HEK293T (cell line): Measurements from ENCODE around the gene TSPO2.

Experiments
- CTCF ChIA-PET: fragments of 350-600 bp; formaldehyde crosslinking; extraction: SDS; loops from one replicate; lab custom pipeline; 2021; ENCODE audit warnings: antibody characterized with exemption, inconsistent platforms; lab: Yijun Ruan, JAX
- POLR2A ChIA-PET: fragments of 350-600 bp; formaldehyde crosslinking; extraction: SDS; loops from one replicate; lab custom pipeline; 2020; ENCODE audit warnings: antibody characterized with exemption, inconsistent platforms; lab: Yijun Ruan, JAX
- DNase-seq: peaks from one replicate; pipeline ENCODE4 v3.0.0; 2012; ENCODE audit warnings: mixed read lengths; ENCODE audit errors: extremely low spot score
- ARNT ChIP-seq: fragments of 450-650 bp; IDR thresholded peaks from 2 replicates; pipeline ENCODE4 v1.6.1; 2017; ENCODE audit warnings: mild to moderate bottlenecking
- BHLHE40 ChIP-seq: fragments of 450-650 bp; IDR thresholded peaks from 2 replicates; pipeline ENCODE4 v1.6.1; 2016; ENCODE audit warnings: mild to moderate bottlenecking, moderate library complexity, borderline replicate concordance
- CTBP1 ChIP-seq: fragments of 450-650 bp; IDR thresholded peaks from 2 replicates; pipeline ENCODE4 v1.6.1; 2016; ENCODE audit warnings: borderline replicate concordance
- ELF4 ChIP-seq: fragments of 450-650 bp; IDR thresholded peaks from 2 replicates; pipeline ENCODE4 v1.6.1; 2017; ENCODE audit warnings: antibody characterized with exemption
- FOXA1 ChIP-seq: fragments of 450-650 bp; IDR thresholded peaks from 2 replicates; pipeline ENCODE4 v1.6.1; 2016; ENCODE audit warnings: mild to moderate bottlenecking
- FOXK2 ChIP-seq: fragments of 450-650 bp; IDR thresholded peaks from 2 replicates; pipeline ENCODE4 v1.6.1; 2016; ENCODE audit warnings: mild to moderate bottlenecking
- FOXM1 ChIP-seq: fragments of 450-650 bp; IDR thresholded peaks from 2 replicates; pipeline ENCODE4 v1.6.1; 2017; ENCODE audit warnings: mild to moderate bottlenecking, borderline replicate concordance
- HDGF ChIP-seq: fragments of 450-650 bp; IDR thresholded peaks from 2 replicates; pipeline ENCODE4 v1.6.1; 2017; ENCODE audit warnings: antibody characterized with exemption, borderline replicate concordance
- L3MBTL2 ChIP-seq: fragments of 450-650 bp; conservative IDR thresholded peaks from 2 replicates; pipeline ENCODE4 v1.6.1; 2016; ENCODE audit warnings: mild to moderate bottlenecking
- LEF1 ChIP-seq: fragments of 450-650 bp; IDR thresholded peaks from 2 replicates; pipeline ENCODE4 v1.6.1; 2017; ENCODE audit warnings: mild to moderate bottlenecking, borderline replicate concordance
- NFRKB ChIP-seq: fragments of 450-650 bp; IDR thresholded peaks from 2 replicates; pipeline ENCODE4 v1.6.1; 2016; ENCODE audit warnings: mild to moderate bottlenecking, moderate library complexity
- PKNOX1 ChIP-seq: fragments of 450-650 bp; IDR thresholded peaks from 2 replicates; pipeline ENCODE4 v1.6.1; 2016
- SP1 ChIP-seq: fragments of 450-650 bp; IDR thresholded peaks from 2 replicates; pipeline ENCODE4 v1.6.1; 2017
- SUZ12 ChIP-seq: fragments of 450-650 bp; IDR thresholded peaks from 2 replicates; pipeline ENCODE4 v1.6.1; 2016; ENCODE audit warnings: mild to moderate bottlenecking
- TARDBP ChIP-seq: fragments of 450-650 bp; IDR thresholded peaks from 2 replicates; pipeline ENCODE4 v1.6.1; 2016
- ZNF384 ChIP-seq: fragments of 450-650 bp; IDR thresholded peaks from 2 replicates; pipeline ENCODE4 v1.6.1; 2016

Gene TSPO2

GRCh38 chr6:41039060-41039998, 2.9 kb upstream of the TSPO2 start, which contains the start of gene UNC5CL:
Gene UNC5CL, minus strand, starts transcription at chr6:41039221. Its CDS starts 4,147 bp downstream, at chr6:41035074.
- TF ChIP-seq ZNF384: no peak
- TF ChIP-seq FOXK2: no peak
- CTCF ChIA-PET: interaction anchor here (0.5 to 1.6 kb wide), 5 partner anchors 10 to 134 kb away, joined by 3 to 11 read pairs (median 3); no protein-coding TSS in a partner anchor
- DNase-seq: peak; percentile 67
- POLR2A ChIA-PET: no interaction called here

GRCh38 chr6:41040101-41040939, 1.9 kb upstream of the TSPO2 start:
- no peak for DNase-seq
- ChIA-PET CTCF (interaction anchor here (0.6 to 1.6 kb wide), 5 partner anchors 9 to 23 kb away, joined by 3 to 11 read pairs (median 3); no protein-coding TSS in a partner anchor), POLR2A (interaction anchor here (1.0 kb wide), 1 partner anchor 13 kb away, joined by 4 read pairs; no protein-coding TSS in a partner anchor)
- no peak for TF ChIP-seq TARDBP

GRCh38 chr6:41040940-41041536, 1.2 kb upstream of the TSPO2 start:
- no peak for DNase-seq
- CTCF ChIA-PET: interaction anchor here (1.4 to 1.6 kb wide), 2 partner anchors 8 to 15 kb away, joined by 3 read pairs; no protein-coding TSS in a partner anchor
- POLR2A ChIA-PET: interaction anchor here (1.0 kb wide), 1 partner anchor 13 kb away, joined by 4 read pairs; no protein-coding TSS in a partner anchor
- TF ChIP-seq L3MBTL2: no peak
- no peak for TF ChIP-seq ARNT
- no peak for TF ChIP-seq FOXK2
- no peak for TF ChIP-seq ZNF384
- TF ChIP-seq FOXM1: no peak
- TF ChIP-seq ELF4: no peak
- no peak for TF ChIP-seq BHLHE40
- no peak for TF ChIP-seq FOXA1
- TF ChIP-seq CTBP1: no peak
- TF ChIP-seq NFRKB: no peak

- no peak for DNase-seq
- POLR2A ChIA-PET: interaction anchor here (1.5 kb wide), 1 partner anchor 29 kb away, joined by 4 read pairs; the partner anchor contains the start of genes NFYA and OARD1
- CTCF ChIA-PET: no interaction called here
- TF ChIP-seq ELF4: no peak
- TF ChIP-seq CTBP1: no peak
- no peak for TF ChIP-seq ARNT
- TF ChIP-seq L3MBTL2: no peak
These were observed 884 bp downstream of the TSPO2 start for GRCh38 chr6:41043151-41043550.

GRCh38 chr6:41045664-41046063, 3.4 kb downstream of the TSPO2 start:
- TF ChIP-seq CTBP1 (no peak), FOXA1 (no peak), ELF4 (no peak), L3MBTL2 (no peak), ZNF384 (no peak), SUZ12 (no peak), TARDBP (no peak), LEF1 (no peak), FOXM1 (no peak), PKNOX1 (no peak), ARNT (no peak), NFRKB (no peak), BHLHE40 (no peak), SP1 (no peak), HDGF (no peak), FOXK2 (no peak)
- no peak for DNase-seq
- POLR2A ChIA-PET: interaction anchor here (0.9 to 1.3 kb wide), 2 partner anchors 10 to 27 kb away, joined by 3 to 8 read pairs; partner anchors contain the start of genes NFYA and OARD1
- CTCF ChIA-PET: interaction anchor here (0.6 to 1.2 kb wide), 2 partner anchors 10 to 122 kb away, joined by 3 to 5 read pairs; no protein-coding TSS in a partner anchor

GRCh38 chr6:41046084-41046483, 3.8 kb downstream of the TSPO2 start:
- ChIA-PET CTCF (interaction anchor here (0.6 to 1.2 kb wide), 2 partner anchors 10 to 123 kb away, joined by 3 to 5 read pairs; no protein-coding TSS in a partner anchor), POLR2A (interaction anchor here (0.9 to 1.3 kb wide), 2 partner anchors 10 to 26 kb away, joined by 3 to 8 read pairs; partner anchors contain the start of genes NFYA and OARD1)
- TF ChIP-seq NFRKB (no peak), FOXA1 (no peak), LEF1 (no peak), FOXM1 (no peak), HDGF (no peak), L3MBTL2 (no peak), BHLHE40 (no peak), CTBP1 (no peak), SP1 (no peak), TARDBP (no peak), FOXK2 (no peak), ELF4 (no peak), PKNOX1 (no peak), SUZ12 (no peak), ARNT (no peak), ZNF384 (no peak)
- DNase-seq: no peak
